ENCODE data around the gene IMP4. TPM values are rescaled to one million over a fixed set of nuclear protein-coding genes. Genes with fewer than 3 reads are reported as not detected.

Gene IMP4
- total RNA-seq, 2 donors from 2014 or later = 71.4 to 106 TPM

DNA sequence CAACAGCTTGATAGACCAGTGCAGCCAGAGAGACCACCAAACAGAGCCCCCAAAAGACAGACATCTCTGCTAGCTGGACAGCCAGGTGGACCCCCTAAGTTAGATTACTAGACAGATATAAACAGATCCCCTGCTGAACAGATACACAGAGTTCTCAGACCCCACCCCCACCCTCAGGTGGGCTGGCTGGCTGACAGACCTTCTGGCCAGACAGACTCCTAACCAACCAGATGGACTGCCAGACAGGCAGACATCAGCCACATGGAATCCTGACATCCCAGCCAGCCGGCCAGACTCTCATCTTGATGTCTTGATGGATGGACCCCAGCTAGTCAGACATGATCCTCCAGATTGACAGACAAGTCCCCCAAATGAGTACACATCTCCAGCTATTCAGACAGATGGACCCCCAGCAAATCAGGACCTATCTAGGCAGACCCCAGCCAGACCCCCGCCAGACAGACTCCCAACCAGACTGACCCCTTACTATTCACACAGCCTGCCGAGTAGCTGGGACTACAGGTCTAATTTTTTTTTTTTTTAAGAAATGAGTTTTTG lies 31.2 kb downstream of the IMP4 start:
- intact Hi-C loops (cut with DNase I) = loop anchor here (2.0 to 5.0 kb wide), 2 partner anchors 17 to 37 kb away; no protein-coding TSS in a partner anchor
- no peaks in the 10 kb centered on the region for H3K9me3 ChIP-seq
- TF ChIP-seq POLR2A (IDR thresholded peaks at IDR 0.05) (no peak), POLR2AphosphoS5 (IDR thresholded peaks at IDR 0.05) (no peak), CTCF (IDR thresholded peaks at IDR 0.05) (no peak)
- H3K4me3 ChIP-seq = no peak overlapping the region
- H3K4me1 ChIP-seq (replicated peaks) = no peaks in the 10 kb centered on the region
- DNase-seq (ENCODE audit: low spot score) = no peak
- WGBS = 96% methylated on average over 3 of the region's 3 CpGs
- H3K27ac ChIP-seq = no peak overlapping the region
- no peaks in the 10 kb centered on the region for H3K36me3 ChIP-seq
- H3K27me3 ChIP-seq (replicated peaks; ENCODE audit: insufficient read depth) = no peaks in the 10 kb centered on the region

DNA sequence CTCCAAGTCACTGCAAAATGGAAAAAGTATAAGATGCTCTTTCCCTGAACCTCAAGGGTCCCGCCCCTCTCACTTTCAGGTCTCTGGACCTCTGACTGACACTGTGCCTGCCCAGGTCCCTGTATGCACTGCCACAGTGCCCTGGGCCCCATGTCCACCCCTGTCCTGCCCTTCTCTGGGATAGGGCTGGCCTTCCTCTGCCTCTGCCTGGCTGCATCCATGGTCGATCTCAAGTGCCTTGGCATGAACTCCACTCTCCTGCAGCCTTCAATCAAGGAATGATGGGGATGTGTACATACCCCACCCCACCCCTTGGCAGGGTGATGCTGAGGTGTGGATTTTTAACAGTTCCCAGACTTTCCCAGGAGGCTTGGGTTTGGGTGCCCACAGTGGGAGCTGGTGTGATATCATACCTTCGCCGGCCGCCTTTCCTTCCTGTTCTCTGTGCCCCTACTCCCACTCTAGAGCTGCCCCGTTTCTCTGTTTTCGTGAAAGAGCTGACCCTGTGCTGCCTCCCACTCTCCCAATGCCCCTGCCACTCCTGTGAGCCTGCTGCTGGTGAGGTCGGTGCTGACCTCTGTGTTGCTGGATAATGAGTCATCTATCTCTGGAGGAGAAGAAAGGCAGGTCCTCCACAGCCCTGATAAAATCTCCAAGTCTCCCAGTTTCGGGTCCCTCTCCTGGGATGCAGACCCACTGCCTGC lies 32.0 kb downstream of the IMP4 start:
- Histone ChIP-seq H3K4me3 (no peak overlapping the region), H3K9me3 (no peaks in the 10 kb centered on the region), H3K4me1 (replicated peaks) (no peaks in the 10 kb centered on the region), H3K27me3 (replicated peaks; ENCODE audit: insufficient read depth) (no peaks in the 10 kb centered on the region), H3K36me3 (no peaks in the 10 kb centered on the region), H3K27ac (no peak overlapping the region)
- no peak for TF ChIP-seq CTCF (IDR thresholded peaks at IDR 0.05)
- TF ChIP-seq POLR2AphosphoS5 (IDR thresholded peaks at IDR 0.05) = no peak
- TF ChIP-seq POLR2A (IDR thresholded peaks at IDR 0.05) = no peak
- no peak for DNase-seq (ENCODE audit: low spot score)
- 87% methylated on average over 9 of the region's 9 CpGs for WGBS
- intact Hi-C loops (cut with DNase I) = loop anchor here (5.0 kb wide), 1 partner anchor 37 kb away; no protein-coding TSS in a partner anchor

GRCh38 chr2:130375291-130376266 lies 32.9 kb downstream of the IMP4 start:
- no peak overlapping the region for H3K27ac ChIP-seq
- 96% methylated on average over 19 of the region's 19 CpGs for WGBS
- intact Hi-C loops (cut with DNase I) = no loop called here
- no peak for DNase-seq (ENCODE audit: low spot score)
- H3K27me3 ChIP-seq (replicated peaks; ENCODE audit: insufficient read depth) = no peaks in the 10 kb centered on the region
- TF ChIP-seq POLR2AphosphoS5 (IDR thresholded peaks at IDR 0.05) (no peak), CTCF (IDR thresholded peaks at IDR 0.05) (no peak), POLR2A (IDR thresholded peaks at IDR 0.05) (no peak)
- no peaks in the 10 kb centered on the region for H3K4me1 ChIP-seq (replicated peaks)
- no peaks in the 10 kb centered on the region for H3K36me3 ChIP-seq
- H3K9me3 ChIP-seq = no peaks in the 10 kb centered on the region
- no peak overlapping the region for H3K4me3 ChIP-seq

GRCh38 chr2:130376433-130377293 lies 34.0 kb downstream of the IMP4 start:
- DNase-seq (ENCODE audit: low spot score) = no peak
- TF ChIP-seq POLR2AphosphoS5 (IDR thresholded peaks at IDR 0.05) (no peak), POLR2A (IDR thresholded peaks at IDR 0.05) (no peak), CTCF (IDR thresholded peaks at IDR 0.05) (no peak)
- H3K27ac ChIP-seq = no peak overlapping the region
- H3K27me3 ChIP-seq (replicated peaks; ENCODE audit: insufficient read depth) = no peaks in the 10 kb centered on the region
- intact Hi-C loops (cut with DNase I) = no loop called here
- no peak overlapping the region for H3K4me3 ChIP-seq
- no peaks in the 10 kb centered on the region for H3K36me3 ChIP-seq
- H3K4me1 ChIP-seq (replicated peaks) = no peaks in the 10 kb centered on the region
- H3K9me3 ChIP-seq = no peaks in the 10 kb centered on the region
- WGBS = 74% methylated on average over 11 of the region's 11 CpGs
